ENCODE results near the gene CDCA3. TPM values are rescaled to one million over a fixed set of nuclear protein-coding genes. Genes with fewer than 3 reads are reported as not detected.

Gene CDCA3
- total and polyA plus RNA-seq, 2 of the 4 experiments (the other 2 are of a cell fraction): 23.5 to 61.0 TPM

GRCh38 chr12:6871052-6871957 is 20.2 kb upstream of the CDCA3 start:
- peak overlapping the region; percentile 81 for H2AK9ac ChIP-seq (replicated peaks; ENCODE audit: low read depth, low read length, poor library complexity)
- H2BK15ac ChIP-seq (ENCODE audit: low read depth, low read length): no peak overlapping the region
- no peaks in the 10 kb centered on the region for H3K27me3 ChIP-seq (ENCODE audit: control insufficient read depth, insufficient read depth, low read length)
- no peak overlapping the region for H2BK120ac ChIP-seq (ENCODE audit: low read depth, low read length)
- DNase-seq (no peak), ATAC-seq (ENCODE audit: low read depth) (no peak)
- H2BK20ac ChIP-seq (ENCODE audit: low read depth, low read length): no peak overlapping the region
- no peak overlapping the region for H2BK5ac ChIP-seq (ENCODE audit: low read depth, low read length, poor library complexity, severe bottlenecking)
- H4K20me1 ChIP-seq (ENCODE audit: insufficient read depth, low read length): peaks cover 51% of the 10 kb centered on the region
- H3K9ac ChIP-seq (ENCODE audit: low read depth, low read length): peak overlapping the region; percentile 19; the same call in 1 of the 2 replicates
- H4K91ac ChIP-seq (ENCODE audit: insufficient read depth, low read depth, low read length): no peak overlapping the region
- ChIA-PET POLR2A (ENCODE audit: unreplicated experiment) (interaction anchor here (1.9 kb wide), 1 partner anchor 20 kb away, joined by 12 read pairs; no protein-coding TSS in a partner anchor), CTCF (interaction anchor here (1.4 to 3.0 kb wide), 3 partner anchors 10 to 20 kb away, joined by 5 to 17 read pairs (median 8); no protein-coding TSS in a partner anchor)
- 0 out of 2 replicates have a peak, but pooled peaks cover 3% of the 10 kb centered on the region for H3K9me1 ChIP-seq (ENCODE audit: insufficient read depth, low read length)
- H3K27ac ChIP-seq (ENCODE audit: insufficient read depth, low read length): no peak overlapping the region
- H3K4ac ChIP-seq (ENCODE audit: low read depth, low read length): peak overlapping the region; percentile 11; the same call in 1 of the 2 replicates
- dilution Hi-C loops (cut with HindIII; ENCODE audit: low sequenced_read_pairs, unreplicated experiment) (no loop called here), intact Hi-C loops (cut with micrococcal nuclease) (loop anchor here (5.0 kb wide), 1 partner anchor 241 kb away; no protein-coding TSS in a partner anchor), in situ Hi-C loops (cut with MboI; ENCODE audit: low sequenced_read_pairs) (no loop called here)
- H3K14ac ChIP-seq (replicated peaks; ENCODE audit: low read depth, low read length): peak overlapping the region; percentile 38; the same call in 1 of the 2 replicates
- no TSS peak for BruUV-seq (replicated peaks)
- H3K9me3 ChIP-seq (ENCODE audit: control insufficient read depth, insufficient read depth, low read length): no peaks in the 10 kb centered on the region
- H2AK5ac ChIP-seq (ENCODE audit: low read depth, low read length): peak overlapping the region; percentile 3; the same call in 1 of the 2 replicates
- peak overlapping the region; percentile 1 for H2AFZ ChIP-seq (replicated peaks; ENCODE audit: low read length, poor library complexity)
- 0 out of 4 replicates have a peak overlapping the region, but pooled peaks have one; percentile 0 to 30 for H4K8ac ChIP-seq (ENCODE audit: low read depth in 2 of 2, low read length in 2 of 2)
- H3K4me3 ChIP-seq (ENCODE audit: insufficient read depth, low read depth, low read length): no peak overlapping the region
- H3K18ac ChIP-seq (ENCODE audit: low read depth, low read length): no peak overlapping the region
- no peak overlapping the region for H4K5ac ChIP-seq (ENCODE audit: low read depth, low read length)
- H3K23ac ChIP-seq (ENCODE audit: low read depth, low read length): peak overlapping the region; percentile 33
- H3K56ac ChIP-seq (ENCODE audit: extremely low read depth, insufficient read depth, low read length): no peak overlapping the region
- peaks cover 34% of the 10 kb centered on the region for H3K36me3 ChIP-seq (ENCODE audit: control insufficient read depth, insufficient read depth, low read length)
- H3K79me1 ChIP-seq (ENCODE audit: low read depth in 1 of 2, low read length in 2 of 2): peaks cover 32 to 69% of the 10 kb centered on the region in 2 experiments
- peak overlapping the region; percentile 88 for H3K4me2 ChIP-seq (ENCODE audit: low read depth, low read length)
- TF ChIP-seq NFE2L2 (IDR thresholded peaks at IDR 0.05; ENCODE audit: low read depth, low read length) (no peak), RAD21 (IDR thresholded peaks at IDR 0.05; ENCODE audit: low read length) (no peak), ELK1 (IDR thresholded peaks at IDR 0.05; ENCODE audit: borderline replicate concordance, low read depth, low read length) (no peak), POLR2A (IDR thresholded peaks at IDR 0.05; ENCODE audit: low read depth, low read length) (0 out of 2 replicates have a peak, but pooled peaks have one; percentile 0), MAZ (IDR thresholded peaks at IDR 0.05; ENCODE audit: borderline replicate concordance, low read depth, low read length) (peak; percentile 33; the same call in 1 of the 2 replicates), MXI1 (IDR thresholded peaks at IDR 0.05; ENCODE audit: borderline replicate concordance, low read depth, low read length) (no peak), MAFK (IDR thresholded peaks at IDR 0.05; ENCODE audit: low read depth, low read length) (no peak), SMC3 (IDR thresholded peaks at IDR 0.05; ENCODE audit: low read depth, low read length) (no peak), RCOR1 (IDR thresholded peaks at IDR 0.05; ENCODE audit: insufficient replicate concordance, low read length) (no peak), RFX5 (IDR thresholded peaks at IDR 0.05; ENCODE audit: low read depth, low read length) (no peak), CHD1 (IDR thresholded peaks at IDR 0.05; ENCODE audit: low read depth, low read length) (no peak), BHLHE40 (IDR thresholded peaks at IDR 0.05; ENCODE audit: low read depth, low read length) (no peak)
- peaks cover 19% of the 10 kb centered on the region for H3K4me1 ChIP-seq (ENCODE audit: control insufficient read depth, insufficient read depth, low read length)
- WGBS, 2 experiments (ENCODE audit: extremely low coverage in 2 of 2, insufficient read length in 1 of 2): 100% methylated on average over 1 of the region's 12 CpGs; no CpG with 5 or more reads in 1 of the 2 experiments
